Kidney (tissue), 14 donors: ENCODE measurements around the gene KRTAP4-4. TPM values are rescaled to one million over a fixed set of nuclear protein-coding genes. Genes with fewer than 3 reads are reported as not detected.

Experiments
- DNase-seq, 5 donors: peaks; one replicate each; pipeline ENCODE4 v3.0.0-alpha.2; 2013 to 2020
- FAIRE-seq: peaks from 2 replicates; lab custom pipeline; 2012; peaks lifted over from hg19 to GRCh38; lab: Jason Lieb, UNC
- H3K27ac ChIP-seq, 2 donors: one replicate each; pipeline ENCODE4 v1.7.0; 2013; ENCODE audit warnings: low read depth in 2 of 2, low read length in 2 of 2, inconsistent platforms in 1 of 2
- H3K27me3 ChIP-seq: one replicate; pipeline ENCODE4 v1.7.1; 2013; ENCODE audit warnings: low read length, inconsistent platforms; ENCODE audit not compliant: control insufficient read depth, insufficient read depth
- H3K36me3 ChIP-seq, 3 donors: one replicate each; pipeline versions ENCODE4 v1.7.0 to v1.7.1; 2013; ENCODE audit warnings: low read length in 3 of 3, control low read depth in 1 of 3, inconsistent platforms in 1 of 3; ENCODE audit not compliant: insufficient read depth in 3 of 3, control insufficient read depth in 2 of 3
- H3K4me1 ChIP-seq, 3 donors: one replicate each; pipeline versions ENCODE4 v1.7.0 to v1.7.1; 2013; ENCODE audit warnings: low read length in 3 of 3, inconsistent platforms in 1 of 3, low read depth in 1 of 3; ENCODE audit not compliant: control insufficient read depth in 2 of 3, insufficient read depth in 2 of 3
- H3K4me3 ChIP-seq, 3 donors: one replicate each; pipeline versions ENCODE4 v1.7.0 to v1.8.1; 2013; ENCODE audit warnings: low read length in 3 of 3, control low read depth in 1 of 3, inconsistent platforms in 1 of 3
- H3K9ac ChIP-seq, 3 donors: one replicate each; pipeline versions ENCODE4 v1.7.0 to v1.7.1; 2013; ENCODE audit warnings: low read length in 3 of 3, control low read depth in 1 of 3, inconsistent platforms in 1 of 3
- H3K9me3 ChIP-seq, 3 donors: one replicate each; pipeline versions ENCODE4 v1.7.0 to v1.7.1; 2013; ENCODE audit warnings: low read length in 3 of 3, control low read depth in 1 of 3, inconsistent platforms in 1 of 3; ENCODE audit not compliant: control insufficient read depth in 2 of 3, insufficient read depth in 1 of 3
- intact Hi-C: fragments of 100-400 bp; cut with DNase I; formaldehyde crosslinking; loops from one replicate; pipeline ENCODE4 v1.11.1; 2022
- polyA plus RNA-seq: library from polyadenylated mRNA; stranded (reverse); fragments of 350-450 nt; fragmentation: Illumina TruSeq; extraction: RNeasy Lipid Tissue Mini Kit (QIAGEN cat#74804); gene quantifications from one replicate; pipeline ENCODE4 v1.2.3, GENCODE V29; 2014; ENCODE audit warnings: low read depth, low replicate concordance; ENCODE audit not compliant: insufficient read depth
- total RNA-seq: library from RNA; stranded (reverse); fragmentation: NEBNext Ultra II Directional; extraction: Animal tissue kit (Norgen Biotek cat#: 25700); gene quantifications from one replicate; pipeline ENCODE4 v1.2.1, GENCODE V29; 2021
- TF ChIP-seq, protein P1 (sequence below): IDR thresholded peaks from 3 replicates; pipeline ENCODE4 v1.5.1; 2012; ENCODE audit warnings: mild to moderate bottlenecking, moderate library complexity, borderline replicate concordance; ENCODE audit not compliant: insufficient read depth; ENCODE audit errors: extremely low read depth
- donor health status: control.
- donor health status: control.
- donor health status: control.
- donor health status: control.
- donor health status: control.
- donor health status: DM: yes; HTN: yes; CAD: no.
- donor health status: Normal renal cell carcinoma (clear cell type).

Gene KRTAP4-4
- total and polyA plus RNA-seq, 2 donors from 2014 or later, result not detected

DNA sequence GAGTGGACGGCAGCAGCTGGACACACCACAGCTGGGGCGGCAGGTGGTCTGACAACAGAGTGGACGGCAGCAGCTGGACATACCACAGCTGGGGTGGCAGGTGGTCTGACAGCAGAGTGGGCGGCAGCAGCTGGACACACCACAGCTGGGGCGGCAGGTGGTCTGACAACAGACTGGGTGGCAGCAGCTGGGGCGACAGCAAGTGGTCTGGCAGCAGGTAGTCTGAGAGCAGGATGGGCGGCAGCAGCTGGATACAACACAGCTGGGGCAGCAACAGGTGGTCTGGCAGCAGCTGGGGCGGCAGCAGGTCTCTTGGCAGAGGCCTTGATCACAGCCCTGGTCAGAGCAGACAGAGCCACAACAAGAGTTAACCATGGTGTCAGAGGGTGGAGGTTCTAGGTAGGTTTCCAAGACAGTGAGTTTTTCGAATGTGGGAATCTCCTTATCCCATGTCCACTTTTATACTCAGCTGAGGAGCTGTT, 24.0 kb upstream of the KRTAP4-4 start, which contains the start of gene KRTAP4-1:
Gene KRTAP4-1 (minus strand): TSS at position 432 of the 482 bp plus-strand sequence. CDS start 57 bp downstream, at position 375.
- FAIRE-seq, result no peak

DNA sequence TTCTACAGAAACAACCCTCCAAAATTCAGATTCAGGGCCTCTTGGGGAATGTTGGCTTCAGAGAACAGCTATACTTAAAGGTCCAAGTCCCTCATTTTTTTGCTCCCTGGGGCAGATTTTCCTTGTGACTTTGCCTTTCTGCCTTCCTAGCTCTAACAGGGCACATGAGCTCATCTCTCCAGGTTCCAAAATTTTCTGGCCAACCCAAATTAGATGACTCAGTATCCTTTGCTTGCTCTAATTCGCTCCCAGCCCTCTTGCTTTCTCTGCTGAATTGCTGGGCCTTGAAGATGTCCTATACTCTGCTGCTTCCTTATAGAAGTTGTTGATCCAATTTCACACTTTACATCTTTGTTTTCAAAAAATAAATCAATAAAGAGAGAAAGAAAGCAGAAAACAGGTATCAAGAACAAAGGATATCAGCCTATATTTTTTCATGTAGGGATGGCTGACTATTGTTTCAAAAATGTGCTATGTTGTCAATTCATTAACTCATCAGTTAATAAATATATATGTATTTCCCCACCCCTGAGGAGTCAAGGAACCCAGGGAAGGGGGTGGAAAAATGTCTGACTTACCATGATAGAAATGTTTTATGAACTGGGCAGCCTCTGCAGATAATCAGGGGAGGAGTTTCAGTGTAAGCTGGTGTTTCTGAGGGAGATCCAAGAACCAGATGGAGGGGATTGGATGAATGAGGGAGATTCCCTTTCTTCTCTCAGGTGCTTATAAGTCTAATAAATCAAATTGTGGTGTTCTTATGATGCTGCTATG, 18.5 kb upstream of the KRTAP4-4 start:
- no peak overlapping the region for H3K4me3 ChIP-seq
- TF ChIP-seq, protein P1, sequence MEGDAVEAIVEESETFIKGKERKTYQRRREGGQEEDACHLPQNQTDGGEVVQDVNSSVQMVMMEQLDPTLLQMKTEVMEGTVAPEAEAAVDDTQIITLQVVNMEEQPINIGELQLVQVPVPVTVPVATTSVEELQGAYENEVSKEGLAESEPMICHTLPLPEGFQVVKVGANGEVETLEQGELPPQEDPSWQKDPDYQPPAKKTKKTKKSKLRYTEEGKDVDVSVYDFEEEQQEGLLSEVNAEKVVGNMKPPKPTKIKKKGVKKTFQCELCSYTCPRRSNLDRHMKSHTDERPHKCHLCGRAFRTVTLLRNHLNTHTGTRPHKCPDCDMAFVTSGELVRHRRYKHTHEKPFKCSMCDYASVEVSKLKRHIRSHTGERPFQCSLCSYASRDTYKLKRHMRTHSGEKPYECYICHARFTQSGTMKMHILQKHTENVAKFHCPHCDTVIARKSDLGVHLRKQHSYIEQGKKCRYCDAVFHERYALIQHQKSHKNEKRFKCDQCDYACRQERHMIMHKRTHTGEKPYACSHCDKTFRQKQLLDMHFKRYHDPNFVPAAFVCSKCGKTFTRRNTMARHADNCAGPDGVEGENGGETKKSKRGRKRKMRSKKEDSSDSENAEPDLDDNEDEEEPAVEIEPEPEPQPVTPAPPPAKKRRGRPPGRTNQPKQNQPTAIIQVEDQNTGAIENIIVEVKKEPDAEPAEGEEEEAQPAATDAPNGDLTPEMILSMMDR, result no peak
- no peak overlapping the region for H3K9ac ChIP-seq
- H3K27ac ChIP-seq, result no peak overlapping the region
- no peaks in the 10 kb centered on the region for H3K36me3 ChIP-seq
- DNase-seq (no peak), FAIRE-seq (no peak)
- no peaks in the 10 kb centered on the region for H3K27me3 ChIP-seq
- H3K4me1 ChIP-seq, result no peaks in the 10 kb centered on the region
- H3K9me3 ChIP-seq, result no peaks in the 10 kb centered on the region
- intact Hi-C loops, result no loop called here

More for the DNA sequence above, 24.0 kb upstream of the KRTAP4-4 start, which contains the start of gene KRTAP4-1:
- Histone ChIP-seq H3K4me3 (no peak within 1 kb of the TSS), H3K36me3 (no peaks in the 10 kb centered on the region), H3K9ac (no peak within 1 kb of the TSS), H3K27ac (no peak within 1 kb of the TSS), H3K9me3 (no peaks in the 10 kb centered on the region), H3K27me3 (no peaks in the 10 kb centered on the region), H3K4me1 (no peaks in the 10 kb centered on the region)
- no peak for DNase-seq
- intact Hi-C loops, result no loop called here
- TF ChIP-seq, protein P1, result no peak

DNA sequence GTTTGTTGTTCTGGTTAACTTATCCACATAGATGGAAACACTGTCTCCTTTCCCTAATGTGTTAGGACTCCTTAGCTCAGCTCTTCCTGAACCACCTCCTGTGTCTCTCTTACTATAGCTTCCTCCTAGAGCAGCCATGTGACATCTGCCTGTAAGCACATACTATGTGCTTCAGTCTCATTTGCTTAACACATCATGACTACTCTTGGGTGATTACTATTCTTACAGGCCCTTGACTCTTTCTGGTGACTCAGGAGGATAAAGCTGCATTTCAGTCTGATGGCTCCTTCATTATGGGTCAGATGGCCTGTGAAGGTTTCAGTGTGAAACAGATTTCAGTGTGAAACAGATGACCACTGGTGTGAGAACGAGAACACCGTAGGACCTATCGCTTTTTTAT, 17.8 kb upstream of the KRTAP4-4 start:
- no peaks in the 10 kb centered on the region for H3K27me3 ChIP-seq
- H3K9ac ChIP-seq, result no peak overlapping the region
- H3K4me1 ChIP-seq, result no peaks in the 10 kb centered on the region
- FAIRE-seq (no peak), DNase-seq (no peak)
- H3K36me3 ChIP-seq, result no peaks in the 10 kb centered on the region
- no peak overlapping the region for H3K4me3 ChIP-seq
- intact Hi-C loops, result no loop called here
- no peak overlapping the region for H3K27ac ChIP-seq
- TF ChIP-seq, protein P1, result no peak
- H3K9me3 ChIP-seq, result no peaks in the 10 kb centered on the region
